ENCODE data around the gene CIDEB. TPM values are rescaled to one million over a fixed set of nuclear protein-coding genes. Genes with fewer than 3 reads are reported as not detected.

The CIDEB gene
- total and polyA plus RNA-seq, 2 of the 8 experiments (the other 6 are each of a cell fraction or from before 2014, with no cell fraction given): 0.11 TPM; not detected in 1

- FAIRE-seq (no peak), DNase-seq (ENCODE audit: low read depth in 1 of 2, low spot score in 2 of 2) (no peak)
- Histone ChIP-seq H4K20me1 (replicated peaks in 1 of 2; ENCODE audit: control insufficient read depth in 1 of 2, insufficient read depth in 2 of 2, low read length in 2 of 2) (no peaks in the 10 kb centered on the region), H2BK5ac (ENCODE audit: low read depth, low read length) (no peak overlapping the region), H2BK15ac (ENCODE audit: low read length) (no peak overlapping the region), H3K4me1 (replicated peaks in 1 of 4; ENCODE audit: control insufficient read depth in 3 of 4, insufficient read depth in 4 of 4, low read length in 3 of 4) (peaks cover 0 to 4% (median 2%) of the 10 kb centered on the region in 4 experiments; a peak in 3 of 7 replicates), H4K8ac (ENCODE audit: extremely low read depth, insufficient read depth, low read length) (no peak overlapping the region), H3K27me3 (replicated peaks in 1 of 4; ENCODE audit: control insufficient read depth in 3 of 4, extremely low read depth in 1 of 4, insufficient read depth in 3 of 4, low read length in 3 of 4) (no peaks in the 10 kb centered on the region; a peak in 1 of 7 replicates), H3K23me2 (ENCODE audit: low read depth, low read length) (peaks cover 4% of the 10 kb centered on the region), H3K9me3 (ENCODE audit: insufficient read depth in 2 of 2, low read depth in 1 of 2, low read length in 1 of 2) (no peaks in the 10 kb centered on the region), H2BK120ac (replicated peaks; ENCODE audit: low read depth, low read length) (no peak overlapping the region), H4K91ac (replicated peaks; ENCODE audit: insufficient read length, low read length) (no peak overlapping the region), H2BK20ac (ENCODE audit: low read length) (no peak overlapping the region), H3K9ac (replicated peaks in 1 of 4; ENCODE audit: extremely low read depth in 1 of 4, low read depth in 3 of 4, low read length in 3 of 4) (no peak overlapping the region; a peak in 1 of 7 replicates), H2AFZ (ENCODE audit: low read length) (no peak overlapping the region), H3K14ac (ENCODE audit: insufficient read length) (no peak overlapping the region), H2BK12ac (ENCODE audit: low read depth, low read length) (no peak overlapping the region), H3K27ac (ENCODE audit: low read depth, low read length) (no peak overlapping the region), H3K36me3 (ENCODE audit: control insufficient read depth in 2 of 4, insufficient read depth in 4 of 4, low read length in 3 of 4) (no peaks in the 10 kb centered on the region; a peak in 1 of 8 replicates), H3K56ac (replicated peaks; ENCODE audit: insufficient read length, low read depth, low read length) (no peak overlapping the region), H3K79me1 (ENCODE audit: low read depth, low read length) (no peaks in the 10 kb centered on the region), H2AK5ac (ENCODE audit: low read depth, low read length) (no peak overlapping the region), H3K4me3 (ENCODE audit: extremely low read depth in 1 of 4, insufficient read depth in 2 of 4, low read depth in 3 of 4, low read length in 4 of 4) (no peak overlapping the region), H3K23ac (ENCODE audit: insufficient read length) (no peak overlapping the region), H3K79me2 (ENCODE audit: control insufficient read depth in 1 of 2, insufficient read depth in 2 of 2, low read length in 2 of 2) (no peaks in the 10 kb centered on the region), H3K4ac (replicated peaks; ENCODE audit: insufficient read length, low read depth, low read length) (no peak overlapping the region), H4K5ac (ENCODE audit: insufficient read length, low read depth, low read length) (no peak overlapping the region), H3K18ac (ENCODE audit: extremely low read depth, low read length) (no peak overlapping the region), H3K4me2 (ENCODE audit: insufficient read depth in 1 of 2, low read depth in 2 of 2, low read length in 2 of 2) (no peak overlapping the region)
- TF ChIP-seq BRCA1 (IDR thresholded peaks at IDR 0.05; ENCODE audit: low read depth, low read length) (no peak), E2F6 (IDR thresholded peaks at IDR 0.05) (no peak), FOSL1 (IDR thresholded peaks at IDR 0.05; ENCODE audit: insufficient read depth, low read depth, low read length) (no peak), CTBP2 (IDR thresholded peaks at IDR 0.05; ENCODE audit: borderline replicate concordance, insufficient read depth, insufficient read length, low read length) (no peak), CHD1 (IDR thresholded peaks at IDR 0.05; ENCODE audit: low read depth, low read length) (no peak), RXRA (IDR thresholded peaks at IDR 0.05; ENCODE audit: insufficient read depth, low read depth, low read length) (no peak), CTCF (IDR thresholded peaks at IDR 0.05; ENCODE audit: control extremely low read depth in 1 of 3, insufficient read depth in 1 of 3, low read depth in 1 of 3, low read length in 3 of 3) (peak in 1 of 3 experiments; percentile 24; a peak in 2 of 4 replicates)
- 90% methylated on average over 3 of the region's 3 CpGs; no CpG with 5 or more reads in 1 of the 2 experiments for WGBS, 2 experiments (ENCODE audit: extremely low coverage in 1 of 2, insufficient coverage in 1 of 2, insufficient read length in 1 of 2, insufficient replicate concordance in 2 of 2, low coverage in 1 of 2, low lambda C conversion rate in 2 of 2, missing lambda C conversion rate in 1 of 2)
- POLR2A ChIA-PET (ENCODE audit: partially characterized antibody): interaction anchor here (0.7 to 2.6 kb wide), 7 partner anchors 19 to 99 kb away, joined by 3 to 7 read pairs (median 3); partner anchors contain the start of genes DHRS1 and NOP9
- CTCF ChIA-PET (ENCODE audit: partially characterized antibody): interaction anchor here (0.8 to 8.6 kb wide), 12 partner anchors 9 to 38 kb away, joined by 3 to 94 read pairs (median 4); partner anchors contain the start of genes DHRS1 and NOP9
Observed at GRCh38 chr14:24273422-24273998, 34.3 kb downstream of the CIDEB start.
